ENCODE results near the gene BTN3A1. TPM values are rescaled to one million over a fixed set of nuclear protein-coding genes. Genes with fewer than 3 reads are reported as not detected.
A peak's percentile ranks its signal among the peaks of the same experiment; 100 is the strongest.

BTN3A1 gene
- total RNA-seq, 1 donor from 2014 or later, result 9.7 TPM

DNA sequence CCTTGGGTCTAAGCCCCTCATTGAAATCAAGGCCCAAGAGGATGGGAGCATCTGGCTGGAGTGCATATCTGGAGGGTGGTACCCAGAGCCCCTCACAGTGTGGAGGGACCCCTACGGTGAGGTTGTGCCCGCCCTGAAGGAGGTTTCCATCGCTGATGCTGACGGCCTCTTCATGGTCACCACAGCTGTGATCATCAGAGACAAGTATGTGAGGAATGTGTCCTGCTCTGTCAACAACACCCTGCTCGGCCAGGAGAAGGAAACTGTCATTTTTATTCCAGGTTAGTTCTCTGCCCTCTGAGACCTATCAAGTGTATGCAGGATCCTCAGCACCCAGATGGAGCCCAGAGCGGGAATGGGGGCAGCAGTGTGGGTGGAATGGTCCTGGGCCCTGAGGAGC is 14.1 kb upstream of the BTN3A1 start:
- Histone ChIP-seq H4K20me1 (ENCODE audit: low read depth) (no peaks in the 10 kb centered on the region), H3K27ac (no peak overlapping the region), H3K4me1 (peaks cover 13% of the 10 kb centered on the region), H2AFZ (replicated peaks) (no peak overlapping the region), H3K9me3 (ENCODE audit: low read depth) (no peaks in the 10 kb centered on the region), H3K4me2 (no peak overlapping the region), H3K4me3 (no peak overlapping the region), H3K9ac (no peak overlapping the region), H3F3A (ENCODE audit: low read depth) (no peaks in the 10 kb centered on the region), H3K27me3 (no peaks in the 10 kb centered on the region), H3K79me2 (ENCODE audit: low read depth) (peaks cover 7% of the 10 kb centered on the region), H3K36me3 (no peaks in the 10 kb centered on the region)
- Mint-ChIP-seq H3K9me3 (no peaks in the 10 kb centered on the region), H3K4me3 (no peak overlapping the region), H3K36me3 (peaks cover 19% of the 10 kb centered on the region), H3K4me1 (peaks cover 10% of the 10 kb centered on the region), H3K27ac (no peak overlapping the region), H3K27me3 (ENCODE audit: insufficient read depth, low read depth) (peaks cover 3% of the 10 kb centered on the region)
- TF ChIP-seq EZH2phosphoT487 (IDR thresholded peaks at IDR 0.05), result no peak
- no peak for TF ChIP-seq EZH2 (IDR thresholded peaks at IDR 0.05)
- TF ChIP-seq, protein P1, sequence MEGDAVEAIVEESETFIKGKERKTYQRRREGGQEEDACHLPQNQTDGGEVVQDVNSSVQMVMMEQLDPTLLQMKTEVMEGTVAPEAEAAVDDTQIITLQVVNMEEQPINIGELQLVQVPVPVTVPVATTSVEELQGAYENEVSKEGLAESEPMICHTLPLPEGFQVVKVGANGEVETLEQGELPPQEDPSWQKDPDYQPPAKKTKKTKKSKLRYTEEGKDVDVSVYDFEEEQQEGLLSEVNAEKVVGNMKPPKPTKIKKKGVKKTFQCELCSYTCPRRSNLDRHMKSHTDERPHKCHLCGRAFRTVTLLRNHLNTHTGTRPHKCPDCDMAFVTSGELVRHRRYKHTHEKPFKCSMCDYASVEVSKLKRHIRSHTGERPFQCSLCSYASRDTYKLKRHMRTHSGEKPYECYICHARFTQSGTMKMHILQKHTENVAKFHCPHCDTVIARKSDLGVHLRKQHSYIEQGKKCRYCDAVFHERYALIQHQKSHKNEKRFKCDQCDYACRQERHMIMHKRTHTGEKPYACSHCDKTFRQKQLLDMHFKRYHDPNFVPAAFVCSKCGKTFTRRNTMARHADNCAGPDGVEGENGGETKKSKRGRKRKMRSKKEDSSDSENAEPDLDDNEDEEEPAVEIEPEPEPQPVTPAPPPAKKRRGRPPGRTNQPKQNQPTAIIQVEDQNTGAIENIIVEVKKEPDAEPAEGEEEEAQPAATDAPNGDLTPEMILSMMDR (IDR thresholded peaks at IDR 0.05), result no peak
- peak; percentile 4 for DNase-seq (ENCODE audit: low spot score)

DNA sequence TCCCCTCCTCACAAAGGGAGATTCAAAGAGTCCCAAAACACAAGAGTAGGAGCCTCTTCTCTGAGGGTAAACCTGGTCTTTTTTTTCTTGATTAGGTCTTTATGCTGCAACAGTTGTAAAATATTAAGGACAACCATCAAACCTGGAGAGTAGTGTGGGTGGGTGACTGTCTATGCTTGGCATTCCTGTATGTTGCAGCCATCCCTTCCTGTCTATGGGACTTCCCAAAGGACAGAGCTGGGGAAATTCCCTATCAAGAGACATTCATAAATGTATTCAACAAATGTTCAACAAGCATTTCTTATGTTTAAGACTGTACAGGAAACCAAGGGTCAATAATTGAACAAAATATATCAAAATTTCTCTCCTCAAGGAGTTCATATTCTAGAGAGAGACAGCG is 13.6 kb upstream of the BTN3A1 start:
- Histone ChIP-seq H4K20me1 (ENCODE audit: low read depth) (no peaks in the 10 kb centered on the region), H3K4me3 (no peak overlapping the region), H3F3A (ENCODE audit: low read depth) (no peaks in the 10 kb centered on the region), H3K79me2 (ENCODE audit: low read depth) (peaks cover 7% of the 10 kb centered on the region), H3K27me3 (no peaks in the 10 kb centered on the region), H3K4me1 (peaks cover 13% of the 10 kb centered on the region), H3K9me3 (ENCODE audit: low read depth) (no peaks in the 10 kb centered on the region), H3K36me3 (no peaks in the 10 kb centered on the region), H3K4me2 (no peak overlapping the region), H3K27ac (no peak overlapping the region), H3K9ac (no peak overlapping the region), H2AFZ (replicated peaks) (no peak overlapping the region)
- H3K9me3 Mint-ChIP-seq, result no peaks in the 10 kb centered on the region
- H3K27ac Mint-ChIP-seq, result no peak overlapping the region
- no peak overlapping the region for H3K4me3 Mint-ChIP-seq
- DNase-seq (ENCODE audit: low spot score), result no peak
- TF ChIP-seq EZH2phosphoT487 (IDR thresholded peaks at IDR 0.05) (no peak), EZH2 (IDR thresholded peaks at IDR 0.05) (no peak)
- TF ChIP-seq, protein P1 (IDR thresholded peaks at IDR 0.05), result no peak
- H3K4me1 Mint-ChIP-seq, result peaks cover 9% of the 10 kb centered on the region
- peaks cover 5% of the 10 kb centered on the region for H3K27me3 Mint-ChIP-seq (ENCODE audit: insufficient read depth, low read depth)
- H3K36me3 Mint-ChIP-seq, result peaks cover 20% of the 10 kb centered on the region

DNA sequence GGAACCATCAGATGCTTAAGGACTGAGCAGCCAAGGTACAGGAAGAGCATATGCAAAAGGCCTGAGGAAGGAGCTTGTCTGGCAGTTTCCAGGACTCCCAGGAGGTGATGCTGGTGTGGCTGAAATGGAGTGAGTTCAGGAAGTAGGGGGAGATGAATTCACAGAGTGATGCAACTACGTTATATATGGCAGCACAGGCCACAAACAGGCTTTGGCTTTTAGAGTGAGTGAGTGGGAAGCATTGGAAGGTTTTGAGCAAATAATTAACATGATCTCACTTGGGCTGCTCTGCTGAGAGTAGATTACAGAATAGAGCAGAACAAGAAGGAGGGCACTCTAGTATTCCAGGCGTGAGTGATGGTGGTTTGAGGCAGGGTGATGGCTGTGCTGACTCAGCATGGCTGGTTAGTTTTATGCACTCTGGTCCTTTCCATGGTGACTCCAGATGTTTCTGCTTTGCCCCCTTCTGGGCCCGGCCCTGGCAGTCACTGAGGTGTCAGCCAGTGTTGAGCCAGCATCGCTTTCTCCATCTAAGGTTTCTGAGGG is 12.7 kb upstream of the BTN3A1 start:
- no peak overlapping the region for H3K27ac ChIP-seq
- no peaks in the 10 kb centered on the region for H3K27me3 ChIP-seq
- H3K36me3 ChIP-seq, result no peaks in the 10 kb centered on the region
- H3K9ac ChIP-seq, result no peak overlapping the region
- H3K4me1 Mint-ChIP-seq, result peaks cover 4% of the 10 kb centered on the region
- peaks cover 20% of the 10 kb centered on the region for H3K36me3 Mint-ChIP-seq
- no peaks in the 10 kb centered on the region for H3F3A ChIP-seq (ENCODE audit: low read depth)
- no peak overlapping the region for H2AFZ ChIP-seq (replicated peaks)
- TF ChIP-seq EZH2phosphoT487 (IDR thresholded peaks at IDR 0.05), result no peak
- TF ChIP-seq, protein P1 (IDR thresholded peaks at IDR 0.05), result no peak
- no peak for TF ChIP-seq EZH2 (IDR thresholded peaks at IDR 0.05)
- no peak overlapping the region for H3K4me3 Mint-ChIP-seq
- H3K27me3 Mint-ChIP-seq (ENCODE audit: insufficient read depth, low read depth), result peaks cover 6% of the 10 kb centered on the region
- no peak overlapping the region for H3K27ac Mint-ChIP-seq
- H3K9me3 ChIP-seq (ENCODE audit: low read depth), result no peaks in the 10 kb centered on the region
- H3K4me2 ChIP-seq, result no peak overlapping the region
- peaks cover 8% of the 10 kb centered on the region for H3K4me1 ChIP-seq
- H3K9me3 Mint-ChIP-seq, result no peaks in the 10 kb centered on the region
- no peaks in the 10 kb centered on the region for H4K20me1 ChIP-seq (ENCODE audit: low read depth)
- H3K4me3 ChIP-seq, result no peak overlapping the region
- H3K79me2 ChIP-seq (ENCODE audit: low read depth), result peaks cover 3% of the 10 kb centered on the region
- no peak for DNase-seq (ENCODE audit: low spot score)
